ENCODE results near the gene UNCX. TPM values are rescaled to one million over a fixed set of nuclear protein-coding genes. Genes with fewer than 3 reads are reported as not detected.

UNCX gene
- total RNA-seq, 1 donor from 2014 or later, result not detected

GRCh38 chr7:1218541-1219165, 14.0 kb upstream of the UNCX start:
- DNase-seq, result no peak

GRCh38 chr7:1219498-1219897, 13.2 kb upstream of the UNCX start:
- DNase-seq, result no peak

- DNase-seq, result no peak
Measured at GRCh38 chr7:1220000-1220726, 12.5 kb upstream of the UNCX start.

- no peak for DNase-seq
Measured at GRCh38 chr7:1220977-1221745, 11.5 kb upstream of the UNCX start.

- no peak for DNase-seq
Measured at GRCh38 chr7:1223196-1223981, 9.3 kb upstream of the UNCX start.

- DNase-seq, result no peak
Measured at GRCh38 chr7:1224086-1224716, 8.5 kb upstream of the UNCX start.

- DNase-seq, result no peak
Measured at GRCh38 chr7:1225030-1225429, 7.6 kb upstream of the UNCX start.

- no peak for DNase-seq
Measured at GRCh38 chr7:1225441-1226185, 7.1 kb upstream of the UNCX start.

GRCh38 chr7:1226186-1226901, 6.3 kb upstream of the UNCX start:
- DNase-seq, result no peak

- no peak for DNase-seq
Measured at GRCh38 chr7:1227071-1227804, 5.4 kb upstream of the UNCX start.

- DNase-seq, result no peak
Measured at GRCh38 chr7:1227814-1228544, 4.7 kb upstream of the UNCX start.

GRCh38 chr7:1228545-1229201, 4.0 kb upstream of the UNCX start:
- no peak for DNase-seq

- no peak for DNase-seq
Measured at GRCh38 chr7:1229202-1229947, 3.3 kb upstream of the UNCX start.

GRCh38 chr7:1229956-1230355, 2.7 kb upstream of the UNCX start:
- DNase-seq, result no peak

- DNase-seq, result no peak
Measured at GRCh38 chr7:1230411-1231213, 2.1 kb upstream of the UNCX start.

- DNase-seq, result no peak
Measured at GRCh38 chr7:1231214-1232102, 1.2 kb upstream of the UNCX start.

Data from occipital lobe (tissue), 2 donors.